ELR (cell line): ENCODE data around the gene VMAC.

Experiments used
- DNase-seq: peaks from one replicate; pipeline ENCODE4 v3.0.0-alpha.2; 2015; ENCODE audit warnings: low read depth

VMAC gene

GRCh38 chr19:5931251-5931650 is 26.6 kb downstream of the VMAC start:
- no peak for DNase-seq

DNA sequence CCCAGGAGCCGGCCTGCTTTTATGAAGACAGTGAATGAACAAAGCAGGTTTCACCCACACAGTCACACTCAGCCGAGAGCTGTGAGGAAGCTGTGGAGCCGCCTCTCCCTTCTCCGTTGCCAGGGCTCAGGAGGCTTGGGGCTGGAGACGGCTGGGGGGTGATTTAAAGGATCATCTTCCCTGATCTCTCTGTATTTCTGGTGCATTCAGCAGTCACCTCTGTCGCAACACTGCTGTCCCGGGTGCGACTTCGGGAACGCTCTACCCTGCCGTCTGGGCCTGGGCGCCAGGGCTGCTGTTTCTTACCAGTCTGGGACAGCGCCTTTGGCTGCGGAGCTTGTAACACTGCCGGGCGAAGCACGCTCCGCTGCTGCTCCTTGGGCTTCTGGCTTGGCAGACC is 27.5 kb downstream of the VMAC start:
- DNase-seq: no peak

DNA sequence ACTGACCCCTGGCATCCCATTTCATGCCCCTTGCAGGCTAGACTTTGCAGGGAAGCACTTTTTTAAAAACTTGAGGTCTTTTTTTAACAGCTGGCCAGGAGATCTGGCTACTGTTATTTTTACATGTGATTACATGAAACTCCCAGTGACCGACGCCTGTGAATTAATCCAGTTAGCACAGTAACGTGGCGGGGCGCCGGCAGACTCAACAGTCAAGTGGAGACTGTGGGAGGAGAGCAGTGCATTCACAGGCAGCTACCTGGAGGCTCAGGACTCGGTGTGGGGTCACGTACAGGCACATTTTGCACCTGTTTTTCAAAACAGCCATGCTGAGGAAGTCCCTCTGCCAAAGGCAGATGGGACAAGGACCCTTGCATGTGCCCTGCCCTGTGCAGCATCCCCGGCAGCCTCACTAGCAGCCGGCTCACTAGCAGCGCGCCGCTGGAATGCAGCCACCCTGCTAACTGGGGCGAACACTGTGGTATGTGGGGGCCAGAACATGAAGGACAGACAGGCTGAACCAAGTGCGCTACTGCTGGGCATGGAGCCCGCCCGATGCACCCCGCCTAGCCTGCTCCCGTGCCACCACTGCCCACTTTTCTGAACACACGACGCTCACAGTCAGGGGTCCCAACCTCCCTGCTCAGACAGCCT is 28.1 kb downstream of the VMAC start:
- no peak for DNase-seq

GRCh38 chr19:5933391-5934068 is 28.9 kb downstream of the VMAC start:
- no peak for DNase-seq

DNA sequence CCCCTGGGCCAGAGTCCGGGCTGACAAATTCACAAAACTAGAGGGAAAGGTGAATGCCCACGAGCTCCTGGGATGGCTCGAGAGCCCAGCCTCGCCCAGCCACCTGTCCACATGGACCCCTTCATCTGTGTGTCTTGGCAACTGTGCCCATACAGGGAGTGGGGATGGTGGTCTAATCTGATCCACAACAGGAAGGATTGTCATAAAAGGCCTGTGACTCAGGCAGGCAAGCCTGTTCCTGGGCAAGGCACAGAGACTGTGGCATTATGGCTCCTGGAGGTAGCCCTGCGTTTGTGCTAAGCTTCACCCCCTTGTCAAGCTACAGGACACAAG is 29.4 kb downstream of the VMAC start:
- no peak for DNase-seq

- DNase-seq: peak; percentile 45
These were observed 30.3 kb downstream of the VMAC start for GRCh38 chr19:5934774-5935472.

- DNase-seq: peak; percentile 19
These were observed 31.0 kb downstream of the VMAC start for GRCh38 chr19:5935473-5936291.

GRCh38 chr19:5936292-5936592 is 31.6 kb downstream of the VMAC start:
- DNase-seq: no peak

DNA sequence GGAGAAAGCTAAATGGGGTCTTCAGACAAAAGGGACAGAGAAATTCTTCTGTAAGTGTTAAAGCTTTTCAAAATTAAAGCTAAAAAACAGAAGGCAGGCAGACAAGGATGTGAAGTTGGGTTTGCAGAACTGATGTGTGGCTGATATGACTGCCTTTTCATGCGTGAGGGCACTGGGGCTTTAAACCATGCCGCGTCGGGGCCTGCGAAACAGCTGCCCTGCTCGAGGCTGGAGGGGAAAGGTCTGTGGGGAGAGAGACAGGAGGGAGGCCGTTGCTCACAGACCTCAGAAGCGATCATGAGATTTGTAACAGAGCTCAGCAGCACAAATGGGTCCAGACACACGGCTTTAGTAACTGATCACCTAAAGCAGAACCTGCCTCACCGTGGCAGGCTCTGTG is 32.9 kb downstream of the VMAC start:
- DNase-seq: no peak

- DNase-seq: no peak
These were observed 35.9 kb downstream of the VMAC start for GRCh38 chr19:5940260-5941208.

GRCh38 chr19:5941673-5942072 is 37.0 kb downstream of the VMAC start:
- DNase-seq: no peak

- no peak for DNase-seq
These were observed 38.4 kb downstream of the VMAC start for GRCh38 chr19:5943045-5943444.

DNA sequence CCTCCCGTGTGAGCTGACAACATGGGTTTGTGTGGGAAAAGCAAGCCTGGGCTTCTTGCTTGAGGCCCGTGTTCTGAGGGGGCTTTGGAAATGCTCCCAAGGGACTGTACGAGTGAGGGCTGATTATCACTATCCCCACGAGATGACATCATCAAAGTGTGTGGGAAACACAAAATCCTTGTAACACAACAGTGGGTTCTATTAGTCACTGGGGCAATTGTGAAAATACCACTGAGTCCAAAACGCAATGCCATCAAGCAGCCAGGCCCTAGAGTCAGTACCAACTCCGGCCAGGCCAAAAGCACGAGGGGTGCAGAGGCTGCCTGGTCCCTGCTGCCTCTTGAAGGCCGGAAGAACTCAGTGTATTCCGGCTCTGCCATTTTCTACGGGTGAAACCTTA is 39.0 kb downstream of the VMAC start:
- DNase-seq: no peak

GRCh38 chr19:5947435-5947834 is 42.8 kb downstream of the VMAC start:
- DNase-seq: no peak

DNA sequence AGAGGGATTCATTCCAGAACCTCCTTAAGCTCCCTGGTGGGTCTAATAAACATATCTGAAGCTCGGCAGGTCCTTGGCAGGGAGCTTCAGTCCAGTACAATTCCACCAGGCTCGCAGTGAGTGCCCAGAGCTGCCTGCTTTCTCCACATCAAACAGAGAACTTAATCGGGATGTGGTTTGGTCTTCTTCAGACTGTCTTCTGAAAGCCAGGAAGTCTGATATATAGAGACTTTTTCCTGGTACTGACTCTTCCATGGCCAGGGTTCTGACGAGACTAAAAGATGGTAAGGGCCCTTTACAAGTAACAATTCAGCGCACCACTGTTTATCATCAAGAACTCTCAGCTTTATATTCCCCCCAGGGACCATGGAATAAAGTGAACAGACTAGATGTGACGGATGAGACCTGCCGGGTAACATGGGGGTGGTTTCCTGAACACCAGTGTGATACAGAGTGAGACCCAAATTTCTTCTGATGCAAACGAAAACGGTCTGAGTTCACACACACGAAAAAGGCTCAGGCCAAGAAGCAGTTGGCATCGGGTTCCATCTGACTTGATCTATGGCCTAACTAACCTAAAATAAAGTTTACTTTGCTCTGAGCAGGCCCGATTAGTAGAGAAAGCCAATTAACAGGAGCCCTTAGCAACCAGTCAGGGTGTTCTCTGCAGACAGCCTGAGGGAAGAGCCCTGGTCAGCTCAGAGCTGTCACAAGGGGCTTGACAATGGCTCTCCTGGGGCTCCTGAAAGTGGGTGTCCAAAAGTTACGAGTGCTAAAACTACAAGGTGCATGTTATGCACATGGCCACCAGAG is 44.3 kb downstream of the VMAC start:
- no peak for DNase-seq

GRCh38 chr19:5949792-5950305 is 45.2 kb downstream of the VMAC start:
- DNase-seq: no peak

- no peak for DNase-seq
These were observed 46.1 kb downstream of the VMAC start for GRCh38 chr19:5950741-5951140.

DNA sequence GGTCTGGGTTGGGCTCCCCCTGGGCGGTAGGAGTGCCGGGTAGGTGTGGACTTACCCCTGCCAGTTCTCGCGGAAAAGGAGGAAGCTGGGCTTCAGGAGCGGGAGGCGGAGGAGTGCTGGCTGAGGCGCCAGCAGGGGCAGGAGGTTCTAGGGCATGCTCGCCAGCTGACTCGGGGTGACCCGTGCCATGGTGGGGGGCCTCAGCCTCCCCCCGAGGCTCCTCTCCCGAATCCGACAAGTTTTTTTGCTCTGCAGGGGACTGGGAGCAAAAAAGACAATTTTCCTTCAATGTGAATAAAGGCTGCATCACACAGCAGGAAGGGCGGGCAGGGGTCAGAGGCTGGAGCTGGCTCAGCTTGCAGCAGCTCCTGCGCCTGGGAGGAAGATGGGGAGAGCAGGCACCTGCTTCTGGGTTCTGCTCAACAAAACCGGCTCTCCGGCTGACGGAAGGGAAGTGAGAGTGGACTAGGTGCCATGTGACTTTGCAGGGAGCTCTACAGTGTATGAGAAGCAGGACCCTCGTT is 46.7 kb downstream of the VMAC start:
- DNase-seq: no peak

- DNase-seq: no peak
These were observed 47.7 kb downstream of the VMAC start for GRCh38 chr19:5952193-5953029.
